ENCODE results near the gene PYM1.

DNA sequence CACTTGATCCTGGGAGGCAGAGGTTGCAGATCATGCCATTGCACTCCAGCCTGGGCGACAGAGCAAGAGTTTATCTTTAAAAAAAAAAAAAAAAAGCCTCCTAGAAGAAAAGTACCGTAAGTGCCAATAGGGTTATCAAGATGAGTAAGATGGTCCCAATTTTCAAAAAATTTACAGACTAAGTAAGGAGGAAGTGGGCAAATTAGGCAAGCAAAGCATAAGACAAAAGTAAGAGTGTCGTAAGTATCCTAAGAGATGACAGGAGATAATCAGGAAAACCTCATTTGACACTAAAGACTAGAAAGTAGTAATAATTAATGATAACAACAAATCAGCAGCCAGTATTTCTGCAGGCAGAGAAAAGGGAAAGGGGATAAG, 12.2 kb downstream of the PYM1 start:
- TF ChIP-seq, protein P1, sequence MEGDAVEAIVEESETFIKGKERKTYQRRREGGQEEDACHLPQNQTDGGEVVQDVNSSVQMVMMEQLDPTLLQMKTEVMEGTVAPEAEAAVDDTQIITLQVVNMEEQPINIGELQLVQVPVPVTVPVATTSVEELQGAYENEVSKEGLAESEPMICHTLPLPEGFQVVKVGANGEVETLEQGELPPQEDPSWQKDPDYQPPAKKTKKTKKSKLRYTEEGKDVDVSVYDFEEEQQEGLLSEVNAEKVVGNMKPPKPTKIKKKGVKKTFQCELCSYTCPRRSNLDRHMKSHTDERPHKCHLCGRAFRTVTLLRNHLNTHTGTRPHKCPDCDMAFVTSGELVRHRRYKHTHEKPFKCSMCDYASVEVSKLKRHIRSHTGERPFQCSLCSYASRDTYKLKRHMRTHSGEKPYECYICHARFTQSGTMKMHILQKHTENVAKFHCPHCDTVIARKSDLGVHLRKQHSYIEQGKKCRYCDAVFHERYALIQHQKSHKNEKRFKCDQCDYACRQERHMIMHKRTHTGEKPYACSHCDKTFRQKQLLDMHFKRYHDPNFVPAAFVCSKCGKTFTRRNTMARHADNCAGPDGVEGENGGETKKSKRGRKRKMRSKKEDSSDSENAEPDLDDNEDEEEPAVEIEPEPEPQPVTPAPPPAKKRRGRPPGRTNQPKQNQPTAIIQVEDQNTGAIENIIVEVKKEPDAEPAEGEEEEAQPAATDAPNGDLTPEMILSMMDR (IDR thresholded peaks at IDR 0.05; ENCODE audit: poor library complexity, severe bottlenecking): no peak
- TF ChIP-seq EZH2 (IDR thresholded peaks at IDR 0.05; ENCODE audit: borderline replicate concordance, insufficient read depth, low read length, poor library complexity, severe bottlenecking) (no peak), SMC3 (conservative IDR thresholded peaks at IDR 0.05; ENCODE audit: poor library complexity) (no peak), REST (IDR thresholded peaks at IDR 0.05; ENCODE audit: borderline replicate concordance) (no peak), POLR2AphosphoS5 (IDR thresholded peaks at IDR 0.05) (no peak)
